K562 (cell line): ENCODE data around the gene WFIKKN1. TPM values are rescaled to one million over a fixed set of nuclear protein-coding genes. Genes with fewer than 3 reads are reported as not detected.
A peak's percentile ranks its signal among the peaks of the same experiment; 100 is the strongest.

Source experiments
- ATAC-seq: fragments of 200-7000 bp; cut with Tn5 transposase; 3 replicates; pipeline ENCODE4 v1.9.1; 2020; ENCODE audit warnings: moderate library complexity
- BruUV-seq: library from RNA; stranded (reverse); fragments of 400-500 nt; replicated peaks from 2 replicates; lab custom pipeline; 2021; lab: Mats Ljungman, UMichigan
- CTCF ChIA-PET: fragments of 300-600 bp; formaldehyde crosslinking; extraction: SDS; loops from one replicate; lab custom pipeline; 2021; ENCODE audit warnings: low intra/inter-chr PET ratio; lab: Yijun Ruan, JAX
- POLR2A ChIA-PET: fragments of 300-600, 350-650 bp; sonication (Branson Sonifier 250); formaldehyde crosslinking; extraction: SDS; loops from one replicate; lab custom pipeline; 2021; ENCODE audit warnings: antibody characterized with exemption, inconsistent platforms; lab: Yijun Ruan, JAX
- DNase-seq, 4 experiments: peaks; one replicate each; pipeline versions ENCODE4 v3.0.0 to v3.0.0-alpha.2; 2011 to 2018; ENCODE audit warnings: low spot score in 3 of 4, mixed read lengths in 3 of 4; ENCODE audit errors: extremely low read depth in 1 of 4
- FAIRE-seq: peaks from 2 replicates; lab custom pipeline; 2011; peaks lifted over from hg19 to GRCh38; lab: Jason Lieb, UNC
- H2AFZ ChIP-seq: 2 replicates; pipeline ENCODE4 v1.6.0; 2011; ENCODE audit warnings: low read depth, low read length, control low read depth, inconsistent platforms
- H3K27ac ChIP-seq: fragments of 200-600 bp; 3 replicates; pipeline ENCODE4 v1.8.0; 2011; ENCODE audit warnings: low read depth, mild to moderate bottlenecking, control low read depth, inconsistent platforms, low read length, moderate library complexity, mixed read lengths; ENCODE audit errors: extremely low read depth
- H3K27me3 ChIP-seq, 2 experiments: fragments of 300-600 bp in 1 of 2; 2 replicates in 1 of 2; 3 replicates in 1 of 2; pipeline versions ENCODE4 v1.6.0 to v1.8.0; 2011; ENCODE audit warnings: inconsistent platforms in 2 of 2, low read length in 2 of 2, mild to moderate bottlenecking in 1 of 2, mixed read lengths in 1 of 2, moderate library complexity in 1 of 2; ENCODE audit not compliant: control insufficient read depth in 2 of 2, insufficient read depth in 2 of 2
- H3K36me3 ChIP-seq: fragments of 300-600 bp; 3 replicates; pipeline ENCODE4 v1.8.0; 2011; ENCODE audit warnings: mild to moderate bottlenecking, low read length, inconsistent platforms; ENCODE audit not compliant: control insufficient read depth, insufficient read depth
- H3K4me1 ChIP-seq, 2 experiments: fragments of 200-600 bp in 1 of 2; replicated peaks in 1 of 2; 2 replicates in 1 of 2; 3 replicates in 1 of 2; pipeline versions ENCODE4 v1.5.1 to v1.8.0; 2011; ENCODE audit warnings: inconsistent platforms in 2 of 2, low read length in 2 of 2, mild to moderate bottlenecking in 1 of 2, mixed read lengths in 1 of 2, moderate library complexity in 1 of 2; ENCODE audit not compliant: control insufficient read depth in 2 of 2, insufficient read depth in 2 of 2
- H3K4me2 ChIP-seq: 2 replicates; pipeline ENCODE4 v1.6.1; 2011; ENCODE audit warnings: low read length, control low read depth, inconsistent platforms, mixed read lengths; ENCODE audit not compliant: insufficient read depth
- H3K4me3 ChIP-seq: fragments of 200-600 bp; sonication (generic), shearing (Covaris generic); 2 replicates; pipeline ENCODE4 v1.5.1; 2016; ENCODE audit warnings: control low read depth, inconsistent platforms
- H3K79me2 ChIP-seq: fragments of 200-600 bp; 3 replicates; pipeline ENCODE4 v1.8.0; 2011; ENCODE audit warnings: low read length, inconsistent platforms; ENCODE audit not compliant: control insufficient read depth, insufficient read depth
- H3K9ac ChIP-seq, 2 experiments: 2 replicates each; pipeline versions ENCODE4 v1.6.0 to v1.6.1; 2011; ENCODE audit warnings: low read depth in 2 of 2, low read length in 2 of 2, control low read depth in 1 of 2, inconsistent platforms in 1 of 2, mild to moderate bottlenecking in 1 of 2, mixed read lengths in 1 of 2; ENCODE audit not compliant: insufficient read depth in 1 of 2
- H3K9me1 ChIP-seq: one replicate; pipeline ENCODE4 v1.6.0; 2011; ENCODE audit warnings: inconsistent platforms, mild to moderate bottlenecking, low read length, moderate library complexity; ENCODE audit not compliant: control insufficient read depth, insufficient read depth
- H3K9me3 ChIP-seq: replicated peaks from 2 replicates; pipeline ENCODE4 v1.5.1; 2011; ENCODE audit warnings: low read depth, low read length, inconsistent platforms; ENCODE audit not compliant: control insufficient read depth, insufficient read depth
- H4K20me1 ChIP-seq: replicated peaks from 2 replicates; pipeline ENCODE4 v1.6.1; 2011; ENCODE audit warnings: low read length, inconsistent platforms, mixed read lengths; ENCODE audit not compliant: control insufficient read depth, insufficient read depth
- ETV5 ChIP-seq: sonication (generic); formaldehyde crosslinking; IDR thresholded peaks from 2 replicates; pipeline ENCODE4 v1.4.0; 2020; ENCODE audit warnings: low read depth, mild to moderate bottlenecking, missing genetic modification reagents
- FIP1L1 ChIP-seq: fragments of 200-400 bp; formaldehyde crosslinking; IDR thresholded peaks from 2 replicates; pipeline ENCODE4 v1.6.1; 2018; ENCODE audit warnings: mild to moderate bottlenecking, low read depth, low read length; ENCODE audit not compliant: poor library complexity, severe bottlenecking
- KLF10 ChIP-seq: fragments of 250-450 bp; sonication (Bioruptor Pico); IDR thresholded peaks from 2 replicates; pipeline ENCODE4 v1.6.1; 2021; ENCODE audit warnings: matching md5 sums
- MEIS2 ChIP-seq: fragments of 450-650 bp; IDR thresholded peaks from 2 replicates; pipeline ENCODE4 v1.6.1; 2014; ENCODE audit warnings: mild to moderate bottlenecking; ENCODE audit not compliant: partially characterized antibody
- RBFOX2 ChIP-seq: fragments of 200-400 bp; formaldehyde crosslinking; IDR thresholded peaks from 2 replicates; pipeline ENCODE4 v1.6.1; 2017; ENCODE audit warnings: low read depth, mild to moderate bottlenecking, low read length, moderate library complexity
- SRF ChIP-seq, 2 experiments: fragments of 250-450, 450-650 bp in 1 of 2; sonication (Bioruptor Pico) in 1 of 2; sonication (generic) in 1 of 2; formaldehyde crosslinking; IDR thresholded peaks; 2 replicates each; pipeline versions ENCODE4 v1.5.0 to v1.5.1; 2020 to 2022; ENCODE audit warnings: mild to moderate bottlenecking in 1 of 2, missing genetic modification reagents in 1 of 2
- ZNF263 ChIP-seq: sonication (generic); formaldehyde crosslinking; IDR thresholded peaks from 2 replicates; pipeline ENCODE4 v1.8.0; 2022; ENCODE audit warnings: mild to moderate bottlenecking, missing genetic modification reagents, borderline replicate concordance
- ZNF695 ChIP-seq: fragments of 450-650 bp; formaldehyde crosslinking; IDR thresholded peaks from 2 replicates; pipeline ENCODE4 v1.4.0; 2020; ENCODE audit warnings: mild to moderate bottlenecking, moderate library complexity
- WGBS: fragments of 100-300 bp; shearing (Covaris generic); methylation state at CpG from one replicate; pipeline ENCODE4 v1.1.6; 2016; ENCODE audit warnings: low coverage, mixed read lengths; ENCODE audit not compliant: insufficient coverage; ENCODE audit errors: missing lambda C conversion rate; 5-methylcytosine and 5-hydroxymethylcytosine counted together
- in situ Hi-C: fragments of 300-500 bp; cut with MboI; formaldehyde crosslinking; loops from 4 replicates; pipeline ENCODE4 v1.15.0; 2018; ENCODE audit warnings: inconsistent platforms, mixed read lengths
- intact Hi-C: fragments of 100-400 bp; cut with micrococcal nuclease; formaldehyde crosslinking; loops from 2 replicates; pipeline ENCODE4 v1.14.2; 2022
- polyA plus RNA-seq, 8 experiments: library from polyadenylated mRNA; depleted of rRNA in 4 of 8; stranded (reverse) in 5 of 8; unstranded in 3 of 8; fragments of >200 nt; fragmentation: Nextera tagmentation in 2 of 8; fragmentation: Illumina TruSeq in 1 of 8; extraction: Ambion mirVana in 2 of 8; extraction: Trizol in 1 of 8; gene quantifications; 2 replicates each; pipeline versions ENCODE4 v1.2.1 to v1.2.3, GENCODE V29; 2011 to 2014; ENCODE audit warnings: inconsistent platforms in 1 of 8, missing spikeins in 1 of 8
- total RNA-seq, 7 experiments: library from RNA; depleted of rRNA in 6 of 7; stranded (reverse); fragments of >200 nt in 6 of 7; fragmentation: Illumina TruSeq in 2 of 7; extraction: Trizol in 2 of 7; gene quantifications; 2 replicates each; pipeline versions ENCODE4 v1.2.1 to v1.2.3, GENCODE V29; 2011 to 2021; ENCODE audit warnings: low replicate concordance in 1 of 7
- TF ChIP-seq, protein P1 (sequence below), 2 experiments: fragments of 200-800 bp in 1 of 2; sonication (Bioruptor generic) in 1 of 2; sonication (generic) in 1 of 2; formaldehyde crosslinking in 1 of 2; IDR thresholded peaks in 1 of 2; conservative IDR thresholded peaks in 1 of 2; 2 replicates each; pipeline versions ENCODE4 v1.5.0 to v1.6.1; 2016 to 2020; ENCODE audit warnings: missing compliant biosample characterization in 1 of 2, missing genetic modification characterization in 1 of 2, missing genetic modification reagents in 1 of 2
- TF ChIP-seq, protein P2 (sequence below): fragments of 450-650 bp; IDR thresholded peaks from 2 replicates; pipeline ENCODE4 v1.6.1; 2016; ENCODE audit warnings: missing biosample characterization, missing genetic modification characterization

The WFIKKN1 gene
- total and polyA plus RNA-seq, 9 of the 15 experiments (the other 6 are each of a cell fraction or from before 2014, with no cell fraction given), result 0.14 to 1.1 (median 0.50) TPM; not detected in 4

DNA sequence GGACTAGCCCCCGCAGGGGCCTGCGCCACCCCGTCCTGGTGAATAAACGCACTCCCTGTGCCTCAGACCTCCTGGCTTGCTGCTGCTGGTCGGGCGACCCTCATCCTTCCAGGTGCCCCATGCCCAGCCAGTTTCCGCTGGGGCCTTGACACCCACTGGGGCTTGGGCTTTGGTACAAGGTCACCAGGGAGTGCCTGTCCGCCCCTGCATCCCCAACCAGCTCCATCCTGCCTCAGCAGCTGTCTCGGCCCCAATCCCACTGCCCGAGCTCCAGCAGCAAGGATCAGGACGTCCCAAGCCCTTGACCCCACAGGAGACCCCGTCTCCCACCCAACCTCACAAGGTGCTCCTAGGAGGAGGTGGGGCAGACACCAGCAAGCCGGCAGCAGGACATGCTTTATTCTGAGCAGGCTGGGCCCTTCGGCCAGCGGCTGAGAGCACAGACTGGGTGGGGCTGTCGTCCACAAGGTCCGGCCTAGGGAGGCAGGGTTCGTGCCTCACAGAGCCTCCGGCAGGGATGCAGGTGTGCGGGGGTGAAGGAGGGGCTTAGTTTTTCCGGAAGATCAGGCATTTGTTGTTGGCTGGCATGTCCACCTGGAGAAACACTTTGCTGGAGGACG, 3.4 kb downstream of the WFIKKN1 start:
- Histone ChIP-seq H3K4me2 (no peak overlapping the region), H3K4me1 (peaks cover 30 to 93% of the 10 kb centered on the region in 2 experiments), H2AFZ (no peak overlapping the region), H3K9me3 (no peaks in the 10 kb centered on the region)
- WGBS, result 87% methylated on average over 17 of the region's 22 CpGs
- ATAC-seq, result no peak
- in situ Hi-C loops, result no loop called here
- no peak for FAIRE-seq
- no peak for DNase-seq
- TF ChIP-seq FIP1L1 (peak; percentile 4), SRF (CRISPR knock-in tag; IDR thresholded peaks at IDR 0.05) (no peak), MEIS2 (no peak), ZNF695 (CRISPR knock-in tag) (no peak), RBFOX2 (peak; percentile 8; the same call in 1 of the 2 replicates), ETV5 (CRISPR knock-in tag) (no peak), ZNF263 (CRISPR knock-in tag) (0 out of 2 replicates have a peak, but pooled peaks have one; percentile 9), KLF10 (CRISPR knock-in tag) (no peak)
- TF ChIP-seq, protein P1, sequence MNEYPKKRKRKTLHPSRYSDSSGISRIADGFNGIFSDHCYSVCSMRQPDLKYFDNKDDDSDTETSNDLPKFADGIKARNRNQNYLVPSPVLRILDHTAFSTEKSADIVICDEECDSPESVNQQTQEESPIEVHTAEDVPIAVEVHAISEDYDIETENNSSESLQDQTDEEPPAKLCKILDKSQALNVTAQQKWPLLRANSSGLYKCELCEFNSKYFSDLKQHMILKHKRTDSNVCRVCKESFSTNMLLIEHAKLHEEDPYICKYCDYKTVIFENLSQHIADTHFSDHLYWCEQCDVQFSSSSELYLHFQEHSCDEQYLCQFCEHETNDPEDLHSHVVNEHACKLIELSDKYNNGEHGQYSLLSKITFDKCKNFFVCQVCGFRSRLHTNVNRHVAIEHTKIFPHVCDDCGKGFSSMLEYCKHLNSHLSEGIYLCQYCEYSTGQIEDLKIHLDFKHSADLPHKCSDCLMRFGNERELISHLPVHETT (CRISPR knock-in tag; conservative IDR thresholded peaks at IDR 0.05 in 1 of 2, IDR thresholded peaks at IDR 0.05 in 1 of 2), result no peak
- TF ChIP-seq, protein P2, sequence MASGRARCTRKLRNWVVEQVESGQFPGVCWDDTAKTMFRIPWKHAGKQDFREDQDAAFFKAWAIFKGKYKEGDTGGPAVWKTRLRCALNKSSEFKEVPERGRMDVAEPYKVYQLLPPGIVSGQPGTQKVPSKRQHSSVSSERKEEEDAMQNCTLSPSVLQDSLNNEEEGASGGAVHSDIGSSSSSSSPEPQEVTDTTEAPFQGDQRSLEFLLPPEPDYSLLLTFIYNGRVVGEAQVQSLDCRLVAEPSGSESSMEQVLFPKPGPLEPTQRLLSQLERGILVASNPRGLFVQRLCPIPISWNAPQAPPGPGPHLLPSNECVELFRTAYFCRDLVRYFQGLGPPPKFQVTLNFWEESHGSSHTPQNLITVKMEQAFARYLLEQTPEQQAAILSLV (tag), result no peak
- TF ChIP-seq, all 486 proteins: peak for 3
- Histone ChIP-seq H3K4me3 (no peak overlapping the region), H3K27ac (no peak overlapping the region), H3K9me1 (no peaks in the 10 kb centered on the region), H3K27me3 (no peaks in the 10 kb centered on the region), H4K20me1 (no peaks in the 10 kb centered on the region), H3K9ac (peak overlapping the region in 1 of 2 experiments; percentile 99; a peak in 2 of 4 replicates), H3K79me2 (peaks cover 18% of the 10 kb centered on the region), H3K36me3 (peaks cover 25% of the 10 kb centered on the region; the same call in 1 of the 3 replicates)
- ChIA-PET POLR2A (interaction anchor here (0.6 kb wide), 1 partner anchor 1398 kb away, joined by 4 read pairs; no protein-coding TSS in a partner anchor), CTCF (no interaction called here)
- no TSS peak for BruUV-seq
- intact Hi-C loops, result no loop called here
